IPS-NIHi11 (cell line): ENCODE measurements around the gene MAGEF1.

ENCODE experiments used
- DNase-seq: peaks from one replicate; pipeline ENCODE4 v3.0.0; 2012; ENCODE audit warnings: mixed read lengths, low spot score

The MAGEF1 gene

GRCh38 chr3:184725176-184725719, 13.4 kb upstream of the MAGEF1 start:
- no peak for DNase-seq

DNA sequence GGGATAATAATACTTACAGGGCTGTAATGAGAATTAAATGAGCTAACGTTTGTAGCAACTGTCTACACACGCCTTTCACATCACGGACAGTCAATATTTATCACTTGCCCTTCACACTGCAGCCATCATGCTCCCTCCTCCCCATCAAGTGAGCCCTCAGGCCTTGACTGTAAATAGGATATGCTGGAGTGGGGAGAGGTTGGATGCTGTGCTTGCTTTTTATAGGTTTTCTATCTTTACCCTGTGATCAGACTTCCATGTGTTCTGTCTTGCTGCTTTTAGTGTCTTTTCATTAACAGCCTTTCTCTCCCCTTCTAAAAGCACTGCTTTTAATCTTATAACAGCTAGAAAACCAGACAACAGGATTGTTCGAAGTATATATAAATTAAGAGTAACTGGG, 12.8 kb upstream of the MAGEF1 start:
- DNase-seq: no peak

GRCh38 chr3:184719709-184720108, 7.8 kb upstream of the MAGEF1 start:
- DNase-seq: no peak

GRCh38 chr3:184718431-184718830, 6.6 kb upstream of the MAGEF1 start:
- no peak for DNase-seq

DNA sequence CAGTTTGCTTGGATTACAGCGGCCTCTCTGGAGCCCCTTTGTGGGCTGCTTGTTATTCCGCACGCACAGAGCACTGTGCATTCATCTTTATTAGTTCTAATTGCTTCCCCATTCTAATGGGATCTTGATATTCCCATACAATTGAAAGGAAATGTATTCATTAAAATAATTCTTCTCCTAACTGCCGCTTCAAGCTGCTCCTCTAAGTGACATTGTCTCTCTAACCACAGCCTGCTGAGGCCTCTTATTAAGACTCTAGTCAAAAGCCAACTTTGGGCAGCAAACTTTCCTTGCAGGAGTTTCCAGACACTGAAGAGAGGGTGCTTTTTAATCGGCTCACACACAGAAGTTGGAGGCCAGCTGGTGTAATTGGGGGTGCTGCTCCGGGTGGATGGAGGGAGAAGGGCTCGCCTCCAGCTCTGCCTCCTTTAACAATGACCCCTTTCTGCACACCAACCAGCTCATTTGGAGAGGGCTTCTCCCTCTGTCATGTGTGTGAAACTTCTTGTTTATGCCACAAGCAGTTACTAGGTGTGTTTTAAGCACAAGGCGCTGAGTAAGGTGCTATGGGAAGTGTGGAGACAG, 5.6 kb upstream of the MAGEF1 start:
- no peak for DNase-seq

DNA sequence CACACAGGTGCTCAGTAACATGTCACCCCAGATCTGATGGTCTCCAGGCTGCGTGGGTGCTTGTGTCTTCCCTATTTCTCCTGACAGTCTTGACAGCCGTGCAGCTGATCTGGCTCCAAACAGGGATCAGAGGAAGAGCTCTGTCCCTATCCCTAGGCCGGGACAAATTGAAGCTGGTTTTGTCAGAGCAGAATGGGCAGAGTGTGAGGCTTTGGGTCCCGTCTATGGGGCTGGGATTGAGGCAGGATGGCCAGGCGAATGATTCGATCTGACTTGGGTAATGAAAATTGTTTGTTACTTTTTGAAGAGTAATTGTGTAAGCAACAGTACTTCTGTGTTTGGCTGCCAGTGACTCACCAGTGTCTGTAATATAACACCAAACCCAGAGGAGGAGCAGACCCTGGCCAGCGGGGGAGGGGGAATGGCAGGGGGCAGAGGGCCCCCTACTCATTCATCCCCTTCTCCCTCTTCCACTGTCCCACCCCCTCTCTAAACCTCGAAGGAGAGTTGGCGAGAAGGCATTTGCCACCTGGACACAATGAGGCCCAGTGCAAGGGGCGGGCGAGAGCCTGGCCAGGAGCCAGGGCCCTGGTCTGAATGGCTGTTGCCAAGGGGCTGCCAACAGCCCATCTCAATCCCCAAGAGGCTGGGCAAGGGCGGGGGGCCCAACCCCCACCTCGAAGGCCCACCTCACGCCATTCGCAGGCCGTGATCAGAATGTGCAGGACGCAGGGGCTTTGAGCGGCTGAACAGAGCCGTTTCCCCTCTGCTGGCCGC, 4.9 kb upstream of the MAGEF1 start:
- DNase-seq: peak; percentile 73

DNA sequence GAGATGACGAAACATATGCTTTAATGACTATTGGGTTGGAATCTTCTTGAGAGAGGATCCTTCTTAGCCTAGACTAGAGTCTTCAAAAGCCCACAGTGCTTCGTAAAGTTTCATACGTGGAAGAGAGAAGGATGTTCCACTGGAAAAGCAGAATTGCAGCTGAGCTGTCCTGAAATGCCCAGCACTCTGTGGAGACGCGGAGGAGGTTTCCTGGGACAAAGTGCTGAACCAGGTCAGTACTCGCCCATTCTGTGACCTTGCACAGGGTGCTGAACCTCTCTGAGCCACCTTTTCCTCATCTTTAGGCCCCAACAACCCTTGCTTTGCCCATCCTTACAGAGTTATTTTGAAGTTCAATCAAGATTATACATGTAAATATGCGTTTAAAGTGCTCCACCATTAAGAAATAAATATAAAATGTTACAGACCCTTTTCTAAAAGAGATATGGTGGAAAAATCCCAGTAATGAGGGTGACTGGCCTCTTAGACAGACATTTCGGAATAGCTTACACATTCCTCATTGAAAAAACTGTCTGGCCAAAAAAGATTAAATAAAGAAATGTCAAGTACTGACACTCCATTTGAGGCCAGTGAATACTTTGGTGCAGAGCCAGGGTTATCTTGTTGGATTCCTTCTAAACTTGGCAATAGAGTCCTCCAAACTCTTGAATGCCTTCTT, 4.2 kb upstream of the MAGEF1 start:
- no peak for DNase-seq

- no peak for DNase-seq
These were observed 1.7 kb upstream of the MAGEF1 start for GRCh38 chr3:184713521-184713920.

- no peak for DNase-seq
These were observed 1.1 kb upstream of the MAGEF1 start for GRCh38 chr3:184713040-184713355.

DNA sequence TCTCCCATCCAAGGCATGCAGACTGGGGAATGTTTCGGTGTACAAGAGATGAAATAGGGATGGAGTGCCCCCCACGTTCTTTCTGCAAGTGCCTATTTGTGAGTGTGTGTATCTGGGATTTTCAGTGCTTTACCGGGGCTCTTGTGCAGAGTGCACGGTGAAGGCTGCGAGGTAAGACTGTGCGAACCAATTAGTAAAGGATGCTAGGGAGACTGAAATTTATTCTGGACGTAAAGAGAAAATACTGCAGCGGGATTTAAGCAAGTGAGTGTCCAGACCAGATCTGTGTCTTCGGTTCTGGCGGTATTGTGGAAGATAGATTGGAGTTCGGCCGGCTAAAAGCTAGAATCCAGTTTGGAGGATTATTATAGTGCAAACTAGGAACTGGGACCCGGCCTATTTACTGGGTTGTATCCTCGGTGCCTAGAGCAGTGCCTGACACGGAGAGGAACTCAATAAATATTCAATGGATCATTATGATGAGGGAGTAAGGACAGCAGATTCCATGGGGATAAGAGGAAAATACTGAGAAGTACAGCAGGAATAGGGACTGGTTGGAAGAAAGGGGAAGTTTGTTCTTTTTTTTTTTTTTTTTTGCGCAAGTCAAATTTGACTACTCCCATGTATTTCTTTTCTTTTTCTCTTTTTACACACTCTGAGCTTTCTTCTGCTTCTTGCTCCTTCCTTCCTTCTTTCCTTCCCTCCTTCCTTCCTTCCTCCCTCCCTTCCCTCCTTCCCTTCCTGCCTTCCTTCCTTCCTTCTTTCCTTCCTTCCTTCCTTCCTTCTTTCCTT, 580 bp upstream of the MAGEF1 start:
- DNase-seq: no peak

DNA sequence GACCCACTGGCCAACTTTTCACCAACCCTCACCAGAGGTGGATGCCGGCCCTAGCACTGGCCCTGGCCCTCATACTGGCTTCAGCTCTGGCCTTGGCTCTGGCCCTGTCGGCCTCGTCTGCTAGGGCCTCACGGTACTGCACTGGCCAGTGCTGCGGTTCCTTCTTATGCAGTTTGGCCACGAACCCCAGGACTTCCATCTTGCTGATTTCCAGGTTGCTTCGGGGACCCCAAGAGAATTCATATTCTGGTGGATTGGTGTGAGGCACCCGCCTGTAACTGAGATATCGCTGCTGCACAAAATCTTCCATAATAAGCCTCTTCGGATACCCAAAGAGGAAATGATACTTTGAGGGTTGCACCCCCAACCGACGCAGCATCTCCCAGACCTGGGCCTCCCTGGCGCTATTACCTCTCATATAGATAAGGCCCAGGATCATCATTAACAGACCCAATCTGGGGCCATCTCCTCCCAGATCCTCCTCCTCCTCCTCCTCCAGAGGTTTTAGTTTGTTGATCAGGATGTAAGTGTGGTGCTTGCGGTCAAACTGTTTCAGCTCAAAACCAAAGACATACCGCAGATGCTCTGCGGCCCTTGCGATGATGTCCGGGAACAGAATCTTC, 883 bp downstream of the MAGEF1 start:
- no peak for DNase-seq

DNA sequence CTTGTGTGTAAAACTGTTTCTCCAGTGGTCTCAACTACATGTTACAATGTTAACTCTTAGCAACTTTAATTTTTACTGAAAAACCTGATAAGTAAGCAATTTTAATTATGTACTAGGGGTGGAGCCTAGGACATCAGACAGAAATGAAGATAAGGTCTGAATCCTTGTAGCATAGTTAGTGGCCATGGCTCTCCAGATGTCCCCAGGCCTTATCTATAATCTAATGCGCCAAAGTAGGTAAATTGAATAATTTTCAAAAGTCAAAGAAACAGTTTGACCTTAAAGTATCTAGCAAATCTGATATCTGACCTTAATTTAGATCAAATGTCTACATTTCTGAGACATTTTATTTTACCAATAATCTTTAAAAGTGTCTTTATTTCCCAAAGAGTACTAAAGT, 8.2 kb downstream of the MAGEF1 start:
- no peak for DNase-seq

GRCh38 chr3:184700759-184701158, 11.1 kb downstream of the MAGEF1 start:
- DNase-seq: no peak

- DNase-seq: no peak
These were observed 14.0 kb downstream of the MAGEF1 start for GRCh38 chr3:184697845-184698244.

DNA sequence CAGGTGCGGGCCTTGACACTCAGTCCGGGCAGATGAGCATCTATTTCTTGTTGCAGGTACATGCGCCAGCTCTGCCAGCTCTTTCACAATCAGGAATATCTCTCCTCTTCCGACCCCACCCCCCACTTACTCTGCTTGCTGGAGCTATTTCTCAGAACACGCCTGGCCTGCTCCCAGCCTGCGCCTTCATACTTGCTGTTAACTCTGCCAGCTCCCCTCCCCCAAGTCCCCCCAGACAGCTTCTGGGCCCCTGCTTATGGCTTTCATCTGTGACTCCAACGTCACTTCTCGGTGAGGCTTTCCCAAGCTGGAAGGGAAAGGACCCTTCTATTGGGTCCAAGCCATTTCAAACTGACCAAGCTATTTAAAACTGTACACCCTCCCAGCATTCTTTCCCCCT, 15.2 kb downstream of the MAGEF1 start:
- no peak for DNase-seq

GRCh38 chr3:184694716-184695115, 17.1 kb downstream of the MAGEF1 start:
- DNase-seq: no peak

GRCh38 chr3:184694133-184694665, 17.7 kb downstream of the MAGEF1 start:
- no peak for DNase-seq

- DNase-seq: peak; percentile 58
These were observed 18.6 kb downstream of the MAGEF1 start for GRCh38 chr3:184693011-184693975.

DNA sequence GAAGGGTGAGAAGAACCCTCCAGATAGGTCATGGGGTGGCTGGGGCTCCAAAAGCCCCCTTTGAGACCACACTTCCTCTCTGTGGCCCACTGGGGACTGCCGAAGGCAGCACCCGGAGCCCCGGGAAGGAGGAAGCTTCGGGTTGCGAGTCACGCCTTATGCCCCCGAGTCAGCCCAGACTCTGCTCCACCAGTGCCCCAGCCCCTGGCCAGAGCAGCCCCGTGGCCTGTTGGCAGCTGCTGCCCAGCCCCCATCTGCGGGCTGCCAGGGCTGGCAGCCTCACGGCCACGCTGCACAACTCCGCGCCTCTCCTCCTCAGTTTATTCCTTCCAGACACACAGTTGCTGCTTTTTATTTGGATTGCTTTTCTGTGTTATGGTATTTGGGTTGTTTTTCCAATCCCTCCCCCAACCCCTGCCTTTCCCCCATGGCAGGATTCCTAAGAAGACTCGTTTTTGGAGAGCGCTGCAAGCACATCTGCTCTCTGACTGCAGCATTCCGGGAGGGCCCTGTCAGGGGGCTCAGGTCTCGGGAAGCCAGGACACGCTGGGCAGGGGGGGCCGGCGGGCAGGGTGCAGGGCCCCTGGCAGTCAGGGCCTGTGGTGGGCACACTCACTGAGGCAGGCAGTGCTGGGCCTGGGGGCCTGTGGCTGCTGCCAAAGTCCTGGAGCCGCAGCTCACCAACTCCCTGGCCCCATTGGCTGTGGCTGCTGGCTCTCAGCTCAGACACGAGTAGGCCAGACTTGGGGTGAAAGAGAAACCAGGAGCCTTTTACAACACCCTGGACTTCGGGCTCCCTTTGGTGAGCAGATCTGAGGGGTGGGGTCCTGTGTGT, 20.2 kb downstream of the MAGEF1 start:
- no peak for DNase-seq
